Measurements from ENCODE around the gene ZNF175. TPM values are rescaled to one million over a fixed set of nuclear protein-coding genes. Genes with fewer than 3 reads are reported as not detected.

ZNF175 gene
- total and polyA plus RNA-seq, 9 of the 15 experiments (the other 6 are each of a cell fraction or from before 2014, with no cell fraction given), result 3.7 to 37.9 (median 14.0) TPM

- TF ChIP-seq RERE (CRISPR knock-in tag; IDR thresholded peaks at IDR 0.05; ENCODE audit: borderline replicate concordance), result no peak
- no peak for TF ChIP-seq SP2 (IDR thresholded peaks at IDR 0.05; ENCODE audit: extremely low read depth, low read depth, low read length, poor library complexity, severe bottlenecking)
Measured at GRCh38 chr19:51530616-51531015, 40.5 kb upstream of the ZNF175 start (continued).

Measured in K562 (cell line).